ENCODE measurements around the gene C1orf35. TPM values are rescaled to one million over a fixed set of nuclear protein-coding genes. Genes with fewer than 3 reads are reported as not detected.

Gene C1orf35
- total RNA-seq, 3 donors from 2014 or later, result 11.5 to 17.0 (median 15.7) TPM

DNA sequence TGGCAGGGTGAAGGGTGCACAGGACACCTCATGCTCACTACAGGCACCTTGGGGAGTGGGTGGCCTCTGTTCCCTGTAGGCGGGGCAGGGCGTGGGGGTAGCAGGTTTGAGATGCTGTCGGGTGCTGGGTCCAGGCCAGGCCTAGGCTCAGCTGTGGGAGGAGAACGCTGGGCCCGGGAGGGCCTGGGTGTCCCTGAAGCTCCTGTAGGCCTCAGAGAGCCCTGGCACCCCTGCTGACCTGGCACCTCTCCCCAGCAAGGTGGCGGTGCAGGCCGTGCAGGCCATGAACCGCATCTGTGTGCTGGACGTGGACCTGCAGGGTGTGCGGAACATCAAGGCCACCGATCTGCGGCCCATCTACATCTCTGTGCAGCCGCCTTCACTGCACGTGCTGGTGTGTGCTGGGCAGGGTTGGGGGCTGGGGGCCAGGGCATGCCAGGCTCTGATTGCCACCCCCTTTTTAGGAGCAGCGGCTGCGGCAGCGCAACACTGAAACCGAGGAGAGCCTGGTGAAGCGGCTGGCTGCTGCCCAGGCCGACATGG is 44.1 kb upstream of the C1orf35 start:
- Histone ChIP-seq H3K4me3 (no peak overlapping the region), H3K9me3 (no peaks in the 10 kb centered on the region), H3K27me3 (no peaks in the 10 kb centered on the region), H3K4me1 (peaks cover 20 to 34% of the 10 kb centered on the region in 2 donors), H3K36me3 (no peaks in the 10 kb centered on the region), H3K27ac (no peak overlapping the region)
- intact Hi-C loops (cut with DNase I; ENCODE audit: low total_unique reads), result no loop called here
- TF ChIP-seq POLR2A (IDR thresholded peaks at IDR 0.05) (no peak), POLR2AphosphoS5 (IDR thresholded peaks at IDR 0.05) (no peak)
- TF ChIP-seq, protein P1, sequence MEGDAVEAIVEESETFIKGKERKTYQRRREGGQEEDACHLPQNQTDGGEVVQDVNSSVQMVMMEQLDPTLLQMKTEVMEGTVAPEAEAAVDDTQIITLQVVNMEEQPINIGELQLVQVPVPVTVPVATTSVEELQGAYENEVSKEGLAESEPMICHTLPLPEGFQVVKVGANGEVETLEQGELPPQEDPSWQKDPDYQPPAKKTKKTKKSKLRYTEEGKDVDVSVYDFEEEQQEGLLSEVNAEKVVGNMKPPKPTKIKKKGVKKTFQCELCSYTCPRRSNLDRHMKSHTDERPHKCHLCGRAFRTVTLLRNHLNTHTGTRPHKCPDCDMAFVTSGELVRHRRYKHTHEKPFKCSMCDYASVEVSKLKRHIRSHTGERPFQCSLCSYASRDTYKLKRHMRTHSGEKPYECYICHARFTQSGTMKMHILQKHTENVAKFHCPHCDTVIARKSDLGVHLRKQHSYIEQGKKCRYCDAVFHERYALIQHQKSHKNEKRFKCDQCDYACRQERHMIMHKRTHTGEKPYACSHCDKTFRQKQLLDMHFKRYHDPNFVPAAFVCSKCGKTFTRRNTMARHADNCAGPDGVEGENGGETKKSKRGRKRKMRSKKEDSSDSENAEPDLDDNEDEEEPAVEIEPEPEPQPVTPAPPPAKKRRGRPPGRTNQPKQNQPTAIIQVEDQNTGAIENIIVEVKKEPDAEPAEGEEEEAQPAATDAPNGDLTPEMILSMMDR (IDR thresholded peaks at IDR 0.05), result no peak
- no peak for DNase-seq (ENCODE audit: low spot score in 2 of 2)

DNA sequence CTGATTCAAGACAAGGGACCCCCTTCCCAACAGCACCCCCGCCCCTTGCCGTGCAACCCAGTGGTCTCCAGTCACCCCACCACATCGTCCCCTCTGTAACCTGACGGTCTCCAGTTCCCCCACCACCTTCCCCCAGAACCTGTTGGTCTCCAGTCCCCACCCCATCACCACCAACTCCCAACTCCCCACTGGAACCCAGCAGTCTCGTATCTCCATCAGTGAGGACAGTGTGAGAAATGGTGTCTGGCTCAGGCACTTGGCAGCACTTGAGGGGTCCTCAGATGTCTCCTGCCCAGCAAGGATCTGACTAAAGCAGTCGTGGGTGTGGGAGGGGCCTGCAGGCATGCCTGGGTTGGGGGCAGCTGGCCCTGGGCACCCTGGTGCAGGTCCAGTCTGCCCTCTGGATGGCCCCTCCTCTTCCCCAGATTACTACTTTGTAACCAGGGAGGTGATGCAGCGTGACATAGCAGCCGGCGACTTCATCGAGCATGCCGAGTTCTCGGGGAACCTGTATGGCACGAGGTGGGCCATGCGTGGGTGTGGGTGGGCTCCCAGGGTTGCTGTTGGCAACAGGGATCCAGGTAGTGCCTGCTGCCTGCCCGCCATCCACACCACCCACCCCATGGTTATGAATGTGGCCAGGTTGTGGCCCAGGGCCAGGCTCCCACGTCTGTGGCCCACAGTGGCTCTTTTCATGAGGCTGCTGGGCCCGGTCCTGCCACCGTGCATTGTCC is 43.5 kb upstream of the C1orf35 start:
- no peaks in the 10 kb centered on the region for H3K27me3 ChIP-seq
- H3K4me3 ChIP-seq, result no peak overlapping the region
- intact Hi-C loops (cut with DNase I; ENCODE audit: low total_unique reads), result no loop called here
- H3K9me3 ChIP-seq, result no peaks in the 10 kb centered on the region
- H3K27ac ChIP-seq, result no peak overlapping the region
- H3K36me3 ChIP-seq, result no peaks in the 10 kb centered on the region
- no peak for TF ChIP-seq POLR2AphosphoS5 (IDR thresholded peaks at IDR 0.05)
- TF ChIP-seq, protein P1 (IDR thresholded peaks at IDR 0.05), result no peak
- TF ChIP-seq POLR2A (IDR thresholded peaks at IDR 0.05), result no peak
- DNase-seq (ENCODE audit: low spot score in 2 of 2), result no peak
- peaks cover 26 to 34% of the 10 kb centered on the region in 2 donors for H3K4me1 ChIP-seq

DNA sequence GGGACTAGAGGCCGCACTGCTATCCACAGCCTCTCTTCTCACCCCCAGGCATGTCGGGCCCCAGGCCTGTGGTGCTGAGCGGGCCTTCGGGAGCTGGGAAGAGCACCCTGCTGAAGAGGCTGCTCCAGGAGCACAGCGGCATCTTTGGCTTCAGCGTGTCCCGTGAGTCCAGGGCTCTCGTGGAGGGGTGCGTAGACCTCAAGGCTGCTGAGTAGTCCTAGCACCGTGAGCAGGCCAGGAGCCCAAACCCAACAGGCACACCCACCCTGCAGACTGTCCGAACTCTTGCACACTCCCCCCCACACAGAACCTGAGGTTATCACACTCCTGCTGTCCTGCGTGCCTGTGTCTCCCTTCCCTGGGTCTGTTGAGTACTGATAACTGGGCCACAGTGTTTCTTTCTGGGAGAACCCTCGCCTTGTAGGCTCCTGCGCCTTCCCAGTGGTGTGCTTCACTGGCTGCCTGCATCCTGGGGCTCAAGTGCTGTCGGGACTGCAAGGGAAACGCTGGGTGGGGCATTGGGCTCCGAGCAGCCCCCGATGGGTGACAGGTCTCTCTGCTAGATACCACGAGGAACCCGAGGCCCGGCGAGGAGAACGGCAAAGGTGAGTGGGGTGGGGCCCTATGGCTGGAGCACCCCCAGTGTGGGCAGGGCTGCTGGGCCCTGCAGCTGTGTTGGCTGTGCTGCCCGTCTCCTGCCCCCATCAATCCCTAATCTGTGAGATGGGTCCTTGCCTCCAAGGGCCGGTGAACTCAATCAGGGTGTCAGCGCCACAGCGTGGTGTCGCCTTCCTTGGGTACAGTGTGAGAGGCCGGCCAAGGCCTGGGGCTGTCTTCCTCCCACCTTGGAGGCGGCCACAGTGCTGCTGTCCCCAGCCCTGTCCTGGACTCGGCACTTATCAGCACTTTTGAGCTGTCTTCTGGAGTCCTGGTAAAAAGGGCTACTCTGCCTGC is 42.6 kb upstream of the C1orf35 start:
- intact Hi-C loops (cut with DNase I; ENCODE audit: low total_unique reads), result no loop called here
- no peak overlapping the region for H3K27ac ChIP-seq
- TF ChIP-seq POLR2AphosphoS5 (IDR thresholded peaks at IDR 0.05) (no peak), POLR2A (IDR thresholded peaks at IDR 0.05) (no peak)
- TF ChIP-seq, protein P1 (IDR thresholded peaks at IDR 0.05), result no peak
- no peak overlapping the region for H3K4me3 ChIP-seq
- peaks cover 29 to 31% of the 10 kb centered on the region in 2 donors for H3K4me1 ChIP-seq
- H3K9me3 ChIP-seq, result no peaks in the 10 kb centered on the region
- H3K36me3 ChIP-seq, result no peaks in the 10 kb centered on the region
- no peak for DNase-seq (ENCODE audit: low spot score in 2 of 2)
- H3K27me3 ChIP-seq, result no peaks in the 10 kb centered on the region

DNA sequence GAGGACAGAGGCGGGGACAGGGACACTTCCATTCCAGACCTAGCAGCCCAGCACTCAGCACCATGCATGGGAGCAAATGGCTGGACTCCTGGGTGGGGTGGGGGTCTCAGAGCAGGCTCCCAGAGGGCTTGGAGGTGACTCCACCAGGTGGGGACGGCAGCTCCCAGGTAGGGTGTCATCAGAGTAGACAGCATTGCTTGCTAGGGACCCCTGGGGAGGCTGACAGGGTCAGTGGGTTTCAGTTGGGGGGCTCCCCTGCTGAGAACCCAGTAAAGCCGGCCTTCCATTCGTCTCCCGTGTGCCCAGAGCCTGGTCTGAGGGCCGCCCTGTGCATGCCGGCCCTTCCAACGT is 41.8 kb upstream of the C1orf35 start:
- H3K4me3 ChIP-seq, result no peak overlapping the region
- H3K4me1 ChIP-seq, result peaks cover 24 to 29% of the 10 kb centered on the region in 2 donors
- TF ChIP-seq POLR2AphosphoS5 (IDR thresholded peaks at IDR 0.05), result no peak
- no peak for TF ChIP-seq POLR2A (IDR thresholded peaks at IDR 0.05)
- TF ChIP-seq, protein P1 (IDR thresholded peaks at IDR 0.05), result no peak
- H3K36me3 ChIP-seq, result no peaks in the 10 kb centered on the region
- DNase-seq (ENCODE audit: low spot score in 2 of 2), result no peak
- H3K27me3 ChIP-seq, result no peaks in the 10 kb centered on the region
- intact Hi-C loops (cut with DNase I; ENCODE audit: low total_unique reads), result no loop called here
- no peak overlapping the region for H3K27ac ChIP-seq
- no peaks in the 10 kb centered on the region for H3K9me3 ChIP-seq
